Activated T-cell treated with anti-CD3 and anti-CD28 coated beads, Interleukin-2, amount 50 U/mL, for 4 hours (primary cell): ENCODE results near the gene GALNT17. TPM values are rescaled to one million over a fixed set of nuclear protein-coding genes. Genes with fewer than 3 reads are reported as not detected.
"Not testable (repeated sequence)": the region's sequence is repeated elsewhere in the genome, so short reads cannot be mapped to it uniquely, and the experiment has no call there.

Experiments used
- ATAC-seq, 2 donors: fragments of 200-7000 bp; cut with Tn5 transposase; one replicate each; pipeline ENCODE4 v1.10.0; 2021
- DNase-seq: peaks from one replicate; pipeline ENCODE4 v3.0.0-alpha.2; 2020
- H3K27me3 Mint-ChIP-seq: one replicate; pipeline ENCODE4 v1.8.0; 2021; ENCODE audit warnings: low read depth, mixed read lengths
- H3K36me3 Mint-ChIP-seq: one replicate; pipeline ENCODE4 v1.8.0; 2022; ENCODE audit warnings: mixed read lengths; ENCODE audit not compliant: insufficient read depth
- H3K4me1 Mint-ChIP-seq: one replicate; pipeline ENCODE4 v1.8.0; 2021; ENCODE audit warnings: low read depth, mixed read lengths
- H3K4me3 Mint-ChIP-seq: one replicate; pipeline ENCODE4 v1.8.0; 2021; ENCODE audit warnings: mild to moderate bottlenecking, moderate library complexity, mixed read lengths
- H3K9me3 Mint-ChIP-seq: one replicate; pipeline ENCODE4 v1.8.0; 2021; ENCODE audit warnings: mixed read lengths
- total RNA-seq, 3 donors: library from RNA; stranded (reverse); gene quantifications; one replicate each; pipeline ENCODE4 v1.2.1, GENCODE V29; 2021

GALNT17 gene
- total RNA-seq, 3 donors from 2014 or later: 0.30 TPM; not detected in 2

- ATAC-seq: no peak
- no peak for DNase-seq
- H3K36me3 Mint-ChIP-seq: no peaks in the 10 kb centered on the region
- H3K9me3 Mint-ChIP-seq: peaks cover 5% of the 10 kb centered on the region
- H3K27me3 Mint-ChIP-seq: no peaks in the 10 kb centered on the region
- H3K4me3 Mint-ChIP-seq: no peak overlapping the region
- H3K4me1 Mint-ChIP-seq: no peaks in the 10 kb centered on the region
These were observed 428.5 kb downstream of the GALNT17 start for GRCh38 chr7:71560354-71560995.

GRCh38 chr7:71563276-71563675, 431.3 kb downstream of the GALNT17 start:
- Mint-ChIP-seq H3K27me3 (no peaks in the 10 kb centered on the region), H3K9me3 (peaks cover 5% of the 10 kb centered on the region), H3K36me3 (no peaks in the 10 kb centered on the region), H3K4me1 (no peaks in the 10 kb centered on the region), H3K4me3 (no peak overlapping the region)
- no peak for ATAC-seq
- no peak for DNase-seq

GRCh38 chr7:71566376-71566775, 434.4 kb downstream of the GALNT17 start:
- no peaks in the 10 kb centered on the region for H3K4me1 Mint-ChIP-seq
- no peak overlapping the region for H3K4me3 Mint-ChIP-seq
- no peaks in the 10 kb centered on the region for H3K36me3 Mint-ChIP-seq
- no peaks in the 10 kb centered on the region for H3K27me3 Mint-ChIP-seq
- peaks cover 8% of the 10 kb centered on the region for H3K9me3 Mint-ChIP-seq
- ATAC-seq (no peak), DNase-seq (no peak)

- Mint-ChIP-seq H3K4me3 (no peak overlapping the region), H3K4me1 (no peaks in the 10 kb centered on the region), H3K27me3 (no peaks in the 10 kb centered on the region), H3K36me3 (no peaks in the 10 kb centered on the region), H3K9me3 (peaks cover 4% of the 10 kb centered on the region)
- no peak for ATAC-seq
- no peak for DNase-seq
These were observed 435.0 kb downstream of the GALNT17 start for GRCh38 chr7:71566991-71567390.

GRCh38 chr7:71574153-71574860, 442.4 kb downstream of the GALNT17 start:
- no peaks in the 10 kb centered on the region for H3K36me3 Mint-ChIP-seq
- H3K4me3 Mint-ChIP-seq: no peak overlapping the region
- DNase-seq (no peak), ATAC-seq (no peak)
- H3K9me3 Mint-ChIP-seq: peaks cover 4% of the 10 kb centered on the region
- H3K4me1 Mint-ChIP-seq: no peaks in the 10 kb centered on the region
- no peaks in the 10 kb centered on the region for H3K27me3 Mint-ChIP-seq

- DNase-seq: no peak
- no peak overlapping the region for H3K4me3 Mint-ChIP-seq
- H3K9me3 Mint-ChIP-seq: no peaks in the 10 kb centered on the region
- H3K36me3 Mint-ChIP-seq: no peaks in the 10 kb centered on the region
- no peak for ATAC-seq
- H3K27me3 Mint-ChIP-seq: no peaks in the 10 kb centered on the region
- H3K4me1 Mint-ChIP-seq: no peaks in the 10 kb centered on the region
These were observed 448.1 kb downstream of the GALNT17 start for GRCh38 chr7:71580027-71580426.

GRCh38 chr7:71584256-71584655, 452.3 kb downstream of the GALNT17 start:
- Mint-ChIP-seq H3K4me1 (no peaks in the 10 kb centered on the region), H3K36me3 (no peaks in the 10 kb centered on the region), H3K27me3 (no peaks in the 10 kb centered on the region), H3K9me3 (peaks cover 4% of the 10 kb centered on the region), H3K4me3 (no peak overlapping the region)
- DNase-seq (no peak), ATAC-seq (no peak)

- Mint-ChIP-seq H3K4me1 (no peaks in the 10 kb centered on the region), H3K9me3 (peaks cover 10% of the 10 kb centered on the region), H3K36me3 (no peaks in the 10 kb centered on the region), H3K4me3 (no peak overlapping the region), H3K27me3 (no peaks in the 10 kb centered on the region)
- ATAC-seq (no peak), DNase-seq (no peak)
These were observed 459.9 kb downstream of the GALNT17 start for GRCh38 chr7:71591876-71592275.

- not testable (repeated sequence) for H3K36me3 Mint-ChIP-seq, H3K27me3 Mint-ChIP-seq, ATAC-seq, H3K4me3 Mint-ChIP-seq, H3K4me1 Mint-ChIP-seq, H3K9me3 Mint-ChIP-seq, DNase-seq
These were observed 460.4 kb downstream of the GALNT17 start for GRCh38 chr7:71592388-71592787.

- ATAC-seq (no peak), DNase-seq (no peak)
These were observed 462.8 kb downstream of the GALNT17 start for GRCh38 chr7:71594736-71595135.

GRCh38 chr7:71595176-71595575, 463.2 kb downstream of the GALNT17 start:
- ATAC-seq (no peak), DNase-seq (no peak)
- H3K27me3 Mint-ChIP-seq: no peaks in the 10 kb centered on the region
- H3K9me3 Mint-ChIP-seq: peaks cover 12% of the 10 kb centered on the region
- H3K36me3 Mint-ChIP-seq: no peaks in the 10 kb centered on the region
- H3K4me3 Mint-ChIP-seq: no peak overlapping the region
- no peaks in the 10 kb centered on the region for H3K4me1 Mint-ChIP-seq

More at GRCh38 chr7:71594736-71595135, 462.8 kb downstream of the GALNT17 start:
- no peaks in the 10 kb centered on the region for H3K4me1 Mint-ChIP-seq
- no peaks in the 10 kb centered on the region for H3K36me3 Mint-ChIP-seq
- H3K9me3 Mint-ChIP-seq: peaks cover 12% of the 10 kb centered on the region
- H3K4me3 Mint-ChIP-seq: no peak overlapping the region
- H3K27me3 Mint-ChIP-seq: no peaks in the 10 kb centered on the region

GRCh38 chr7:71598553-71598952, 466.6 kb downstream of the GALNT17 start:
- H3K27me3 Mint-ChIP-seq: no peaks in the 10 kb centered on the region
- no peak overlapping the region for H3K4me3 Mint-ChIP-seq
- peaks cover 21% of the 10 kb centered on the region for H3K9me3 Mint-ChIP-seq
- no peaks in the 10 kb centered on the region for H3K36me3 Mint-ChIP-seq
- H3K4me1 Mint-ChIP-seq: no peaks in the 10 kb centered on the region
- no peak for DNase-seq
- ATAC-seq: no peak

- H3K27me3 Mint-ChIP-seq: no peaks in the 10 kb centered on the region
- H3K4me3 Mint-ChIP-seq: no peak overlapping the region
- no peaks in the 10 kb centered on the region for H3K36me3 Mint-ChIP-seq
- no peak for DNase-seq
- ATAC-seq: no peak
- H3K9me3 Mint-ChIP-seq: peaks cover 23% of the 10 kb centered on the region
- H3K4me1 Mint-ChIP-seq: no peaks in the 10 kb centered on the region
These were observed 469.9 kb downstream of the GALNT17 start for GRCh38 chr7:71601851-71602250.

- Mint-ChIP-seq H3K4me1 (no peaks in the 10 kb centered on the region), H3K27me3 (no peaks in the 10 kb centered on the region), H3K9me3 (peaks cover 37% of the 10 kb centered on the region), H3K4me3 (no peak overlapping the region), H3K36me3 (no peaks in the 10 kb centered on the region)
- ATAC-seq: no peak
- DNase-seq: no peak
These were observed 473.0 kb downstream of the GALNT17 start for GRCh38 chr7:71604818-71605414.

GRCh38 chr7:71611986-71612385, 480.0 kb downstream of the GALNT17 start:
- ATAC-seq: no peak
- DNase-seq: no peak

More at GRCh38 chr7:71611986-71612385, 480.0 kb downstream of the GALNT17 start:
- Mint-ChIP-seq H3K27me3 (no peaks in the 10 kb centered on the region), H3K4me3 (no peak overlapping the region), H3K9me3 (peaks cover 20% of the 10 kb centered on the region), H3K4me1 (no peaks in the 10 kb centered on the region), H3K36me3 (no peaks in the 10 kb centered on the region)
